Kasumi-1 (cell line): ENCODE results near the gene P4HA2.
A peak's percentile ranks its signal among the peaks of the same experiment; 100 is the strongest.

Experiments
- DNase-seq, 2 experiments: peaks; one replicate each; lab custom pipeline; 2025; lab: John Stamatoyannopoulos, UW

P4HA2 gene

GRCh38 chr5:132227485-132228240, at the start of gene P4HA2:
TSS of gene P4HA2 (minus strand) at chr5:132227853. CDS start at chr5:132218626, 9,227 bp downstream.
- peak; percentile 16 to 32 for DNase-seq

- no peak for DNase-seq
Observed at GRCh38 chr5:132277256-132277655, 49.6 kb upstream of the P4HA2 start.

GRCh38 chr5:132275367-132276220, 47.9 kb upstream of the P4HA2 start:
- no peak for DNase-seq

DNA sequence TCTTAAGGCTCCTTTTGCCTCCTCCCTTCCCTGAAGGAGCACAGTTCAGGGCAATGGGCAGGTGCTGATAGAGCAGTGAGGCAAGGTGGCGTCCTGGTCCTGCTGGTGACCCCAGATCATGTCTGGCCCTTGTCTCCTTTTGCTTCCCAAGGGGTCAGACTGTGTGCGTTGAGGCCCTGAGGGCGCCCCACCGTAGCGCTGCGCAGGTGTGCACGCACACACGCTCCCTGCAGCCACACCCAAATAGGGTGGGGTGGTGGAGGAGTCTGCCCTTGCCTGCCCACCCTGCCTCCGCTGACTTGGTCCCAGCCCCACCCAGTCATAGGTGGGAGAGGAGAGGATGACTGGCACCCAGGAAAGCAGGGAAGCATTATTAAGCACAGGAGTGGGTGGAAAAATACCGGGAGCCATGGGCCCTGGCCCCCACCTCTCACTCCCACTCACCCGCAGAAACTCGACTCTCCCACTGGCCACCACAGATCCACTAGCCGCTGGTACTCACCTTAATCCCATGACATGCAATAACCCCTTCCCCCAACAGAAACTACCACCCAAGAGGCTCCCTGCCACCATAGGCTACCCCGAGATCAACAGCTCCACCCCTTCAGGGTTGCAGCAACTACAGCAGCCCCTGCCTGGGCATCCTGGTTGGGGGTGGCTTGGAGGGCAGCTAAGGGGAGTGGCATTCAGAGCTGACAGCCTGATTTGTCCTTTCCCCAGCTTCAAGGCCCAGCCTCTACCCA, 46.6 kb upstream of the P4HA2 start:
- DNase-seq: no peak

- DNase-seq: no peak
Observed at GRCh38 chr5:132273631-132274030, 46.0 kb upstream of the P4HA2 start.

DNA sequence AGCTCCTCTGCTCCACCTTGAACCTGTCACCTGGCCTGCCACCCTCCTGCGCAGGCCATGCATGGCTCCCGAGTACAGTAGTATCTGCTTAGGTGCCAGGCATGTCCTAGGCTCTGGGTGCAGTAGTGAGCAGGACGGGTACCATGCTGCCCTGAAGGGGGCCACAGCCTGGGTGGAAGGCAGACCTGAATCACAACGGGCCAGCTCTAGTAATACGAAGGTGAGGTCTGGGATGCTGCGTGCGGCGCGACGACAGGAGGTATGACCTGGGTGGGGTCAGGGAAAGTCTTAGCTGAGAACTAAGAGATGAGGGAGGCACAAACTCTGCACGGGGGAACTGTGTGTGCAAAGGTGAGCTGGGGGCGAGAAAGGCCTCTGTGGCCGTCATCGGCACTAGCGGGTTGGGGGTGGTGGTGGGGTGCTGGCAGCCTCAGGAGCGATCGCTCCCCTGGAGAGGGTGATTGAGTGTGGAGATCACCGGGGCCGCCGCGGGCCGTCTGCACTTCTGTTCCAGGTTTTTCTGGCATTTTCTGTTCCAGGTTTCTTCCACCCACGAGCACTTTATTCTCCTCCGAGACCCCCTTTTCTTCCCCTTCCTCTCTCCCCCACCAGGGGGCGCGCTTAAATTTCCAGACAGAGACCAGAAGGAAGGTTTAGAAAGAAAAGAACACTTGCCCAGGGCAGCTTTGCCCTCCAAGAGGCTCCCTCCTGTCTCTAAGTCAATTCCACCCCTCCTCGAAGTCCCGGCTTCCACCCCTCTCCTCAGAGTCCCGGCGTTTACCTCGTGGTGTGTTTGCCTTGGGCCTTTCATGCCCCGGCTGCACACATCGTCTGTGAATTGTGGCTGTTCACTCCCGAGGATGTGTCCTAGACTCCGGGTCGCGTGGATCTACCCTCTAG, 44.9 kb upstream of the P4HA2 start:
- DNase-seq: peak; percentile 77 to 80

DNA sequence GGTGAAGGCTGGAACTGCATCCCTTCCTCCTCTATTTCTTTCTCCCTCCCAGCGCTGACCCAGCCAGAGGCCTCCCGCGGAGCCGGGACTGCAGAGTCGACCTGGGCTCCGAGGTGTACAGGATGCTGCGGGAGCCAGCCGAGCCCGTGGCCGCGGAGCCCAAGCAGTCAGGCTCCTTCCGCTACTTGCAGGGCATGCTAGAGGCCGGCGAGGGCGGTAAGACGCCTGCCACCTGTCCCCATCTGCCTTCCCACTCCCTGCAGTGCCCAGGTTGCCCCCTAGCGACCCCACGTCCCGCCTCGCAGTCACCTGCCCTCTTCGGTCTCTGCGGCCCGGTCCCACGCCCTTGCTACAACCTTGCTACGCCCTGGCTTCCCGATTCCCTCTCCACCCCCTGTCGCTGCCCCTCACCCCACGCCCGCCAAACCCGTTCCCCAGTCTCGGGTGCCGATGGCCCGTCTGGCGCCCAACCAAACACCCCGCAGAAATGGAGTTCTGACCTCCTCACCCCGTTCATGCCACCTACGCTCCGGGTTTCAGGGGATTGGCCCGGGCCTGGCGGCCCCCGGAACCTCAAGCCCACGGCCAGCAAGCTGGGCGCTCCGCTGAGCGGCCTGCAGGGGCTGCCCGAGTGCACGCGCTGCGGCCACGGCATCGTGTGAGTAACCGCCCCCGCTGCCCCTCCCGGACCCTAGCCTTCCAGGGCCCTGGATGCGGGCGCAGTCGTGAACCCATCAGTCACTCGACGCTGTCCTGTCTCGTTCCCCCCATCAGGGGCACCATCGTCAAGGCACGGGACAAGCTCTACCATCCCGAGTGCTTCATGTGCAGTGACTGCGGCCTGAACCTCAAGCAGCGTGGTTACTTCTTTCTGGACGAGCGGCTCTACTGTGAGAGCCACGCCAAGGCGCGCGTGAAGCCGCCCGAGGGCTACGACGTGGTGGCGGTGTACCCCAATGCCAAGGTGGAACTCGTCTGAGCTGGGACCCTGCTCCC, 43.9 kb upstream of the P4HA2 start:
- DNase-seq: no peak

GRCh38 chr5:132270706-132271105, 43.1 kb upstream of the P4HA2 start:
- no peak for DNase-seq

- DNase-seq: no peak
Observed at GRCh38 chr5:132270335-132270665, 42.6 kb upstream of the P4HA2 start.

DNA sequence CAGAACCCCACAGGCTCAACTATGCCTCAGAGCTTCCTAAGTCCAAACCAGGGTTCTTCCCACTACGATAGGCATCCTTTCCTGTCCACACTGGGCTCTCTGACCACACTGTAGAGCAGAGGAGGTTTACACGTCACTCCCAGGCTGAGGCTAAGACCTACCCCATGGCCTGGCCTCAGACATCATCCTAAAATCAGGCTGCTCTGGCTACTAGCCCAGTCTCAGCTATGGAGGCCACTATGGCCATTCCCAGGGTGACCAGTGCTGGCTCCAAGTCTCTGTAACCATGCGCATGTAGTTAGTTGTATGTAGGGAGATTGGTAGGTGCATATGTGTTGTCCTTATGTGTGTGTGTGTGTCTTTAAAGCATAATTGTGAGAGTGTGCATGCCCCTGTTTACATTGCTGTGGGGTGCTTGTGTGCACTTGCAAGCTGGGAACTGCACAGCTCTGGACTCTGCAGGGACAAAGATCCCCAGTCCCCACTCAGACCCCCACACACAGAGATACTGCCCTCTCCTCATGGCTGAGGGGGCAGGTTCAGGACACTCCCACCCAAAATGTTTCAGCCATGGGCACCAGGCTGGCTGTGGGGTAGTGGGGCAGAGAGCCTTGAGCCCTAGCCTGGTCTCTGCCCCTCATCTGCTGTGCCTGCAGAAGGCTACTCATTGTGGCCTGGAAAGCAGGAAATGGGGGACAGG, 42.1 kb upstream of the P4HA2 start:
- no peak for DNase-seq

GRCh38 chr5:132268769-132269551, 41.3 kb upstream of the P4HA2 start:
- DNase-seq: no peak

DNA sequence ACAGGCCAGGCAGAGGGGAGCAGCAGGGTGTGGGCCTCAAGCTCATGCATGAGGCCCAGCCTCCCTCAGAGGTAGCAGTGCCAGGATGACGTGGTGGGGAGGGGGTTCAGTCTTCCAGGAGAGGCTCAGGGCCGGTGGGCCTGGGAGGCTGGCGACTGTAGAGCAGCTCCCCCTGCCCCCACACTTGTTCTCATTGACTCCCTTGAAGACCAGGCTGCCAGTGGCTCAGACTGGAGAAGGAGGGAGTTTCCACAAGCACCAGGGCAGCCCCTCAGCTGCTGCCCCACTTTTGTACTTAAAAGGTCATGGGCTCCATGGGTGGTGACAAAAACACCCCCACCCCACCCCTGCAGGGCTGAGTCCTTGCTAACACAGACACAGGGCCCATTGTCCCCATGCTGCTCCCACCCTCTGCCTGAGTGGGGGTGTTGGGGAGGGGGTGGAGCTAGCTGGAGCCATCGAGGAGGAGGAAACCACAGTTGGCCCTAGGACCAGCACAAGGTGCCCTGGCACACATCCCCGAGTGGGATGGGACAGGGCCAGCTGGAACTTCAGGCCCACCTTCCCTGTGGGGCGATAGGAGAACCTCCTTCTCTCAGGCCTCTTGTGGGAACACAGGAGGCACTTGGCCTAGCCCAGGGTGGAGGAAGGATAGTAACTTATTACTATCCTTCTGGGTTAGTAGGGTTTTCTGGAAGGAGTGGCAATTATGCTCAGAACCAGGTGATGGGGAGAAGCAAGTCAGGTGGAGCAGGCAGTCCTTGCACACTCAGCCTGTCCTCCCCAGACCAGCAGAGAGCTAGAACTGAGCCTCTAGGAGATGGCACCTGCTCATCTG, 40.5 kb upstream of the P4HA2 start:
- DNase-seq: no peak

- no peak for DNase-seq
Observed at GRCh38 chr5:132267166-132267739, 39.6 kb upstream of the P4HA2 start.

DNA sequence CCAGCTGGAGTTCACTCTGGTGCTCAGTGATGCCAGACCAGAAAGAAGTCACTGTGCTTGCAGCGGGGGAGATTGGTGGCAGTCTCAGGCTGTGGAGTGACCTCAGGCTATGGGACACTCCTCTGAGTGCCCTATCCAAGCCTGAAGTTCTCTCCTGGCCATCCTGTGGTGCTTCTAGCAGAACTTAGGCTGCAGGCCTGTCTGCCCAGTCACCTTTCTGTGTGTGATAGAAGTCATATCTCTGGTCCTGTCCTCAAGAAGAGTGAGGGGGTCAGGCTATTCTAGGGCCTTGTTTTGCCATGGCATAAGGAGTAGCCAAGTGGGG, 39.1 kb upstream of the P4HA2 start:
- no peak for DNase-seq

GRCh38 chr5:132266031-132266835, 38.6 kb upstream of the P4HA2 start:
- DNase-seq: no peak

GRCh38 chr5:132265336-132266030, 37.8 kb upstream of the P4HA2 start:
- no peak for DNase-seq
